HG03354 (cell line): ENCODE data around the gene TTI1.

Experiments
- ATAC-seq: cut with Tn5 transposase; IDR thresholded peaks from one replicate; pipeline ENCODE4 v1.9.1; 2021; ENCODE audit warnings: mild to moderate bottlenecking; ENCODE audit not compliant: unreplicated experiment, poor library complexity, severe bottlenecking

Gene TTI1

GRCh38 chr20:37943501-37944455 lies 89.5 kb downstream of the TTI1 start:
- no peak for ATAC-seq

- no peak for ATAC-seq
Observed at GRCh38 chr20:37943033-37943432, 90.2 kb downstream of the TTI1 start.

- ATAC-seq: no peak
Observed at GRCh38 chr20:37941992-37942391, 91.3 kb downstream of the TTI1 start.

- ATAC-seq: no peak
Observed at GRCh38 chr20:37941332-37941731, 91.9 kb downstream of the TTI1 start.

- ATAC-seq: no peak
Observed at GRCh38 chr20:37940858-37941257, 92.4 kb downstream of the TTI1 start.

GRCh38 chr20:37939701-37940560 lies 93.3 kb downstream of the TTI1 start:
- no peak for ATAC-seq

GRCh38 chr20:37938954-37939353 lies 94.3 kb downstream of the TTI1 start:
- no peak for ATAC-seq

GRCh38 chr20:37938181-37938750 lies 95.0 kb downstream of the TTI1 start:
- ATAC-seq: no peak

GRCh38 chr20:37937686-37938085 lies 95.6 kb downstream of the TTI1 start:
- ATAC-seq: no peak

- no peak for ATAC-seq
Observed at GRCh38 chr20:37936451-37936850, 96.8 kb downstream of the TTI1 start.

- no peak for ATAC-seq
Observed at GRCh38 chr20:37936041-37936440, 97.2 kb downstream of the TTI1 start.

- ATAC-seq: no peak
Observed at GRCh38 chr20:37935435-37935834, 97.8 kb downstream of the TTI1 start.

- no peak for ATAC-seq
Observed at GRCh38 chr20:37934634-37935375, 98.5 kb downstream of the TTI1 start.

- ATAC-seq: no peak
Observed at GRCh38 chr20:37933786-37934633, 99.2 kb downstream of the TTI1 start.
